Ecto neural progenitor cell (in vitro differentiated cells): ENCODE data around the gene TMEM267.
"Not testable (repeated sequence)": the region's sequence is repeated elsewhere in the genome, so short reads cannot be mapped to it uniquely, and the experiment has no call there.

ENCODE experiments used
- DNase-seq: peaks from one replicate; pipeline ENCODE4 v3.0.0-alpha.2; 2018; ENCODE audit warnings: low spot score

TMEM267 gene

DNA sequence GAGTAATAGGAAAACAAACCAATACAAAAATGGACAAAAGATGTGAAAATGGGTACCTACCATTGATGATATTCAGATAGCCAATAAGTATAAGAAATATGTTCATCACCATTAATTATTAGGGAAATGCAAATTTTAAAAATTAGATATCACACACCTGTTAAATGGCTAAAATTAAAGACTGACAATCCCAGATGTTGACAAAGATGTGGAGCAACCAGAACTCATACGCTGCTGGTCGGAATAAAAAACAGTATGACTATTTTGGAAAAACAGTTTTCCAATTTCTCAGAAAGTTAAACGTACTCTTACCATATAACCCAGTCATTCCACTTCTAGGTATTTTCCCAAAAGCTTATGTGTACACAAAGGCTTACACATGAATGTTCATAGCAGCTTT lies 27.1 kb downstream of the TMEM267 start:
- DNase-seq: no peak

DNA sequence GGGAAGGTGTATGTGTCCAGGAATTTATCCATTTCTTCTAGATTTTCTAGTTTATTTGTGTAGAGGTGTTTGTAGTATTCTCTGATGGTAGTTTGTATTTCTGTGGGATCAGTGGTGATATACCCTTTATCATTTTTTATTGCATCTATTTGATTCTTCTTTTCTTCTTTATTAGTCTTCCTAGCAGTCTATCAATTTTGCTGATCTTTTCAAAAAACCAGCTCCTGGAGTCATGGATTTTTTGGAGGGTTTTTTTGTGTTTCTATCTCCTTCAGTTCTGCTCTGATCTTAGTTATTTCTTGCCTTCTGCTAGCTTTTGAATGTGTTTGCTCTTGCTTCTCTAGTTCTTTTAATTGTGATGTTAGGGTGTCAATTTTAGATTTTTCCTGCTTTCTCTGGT lies 42.1 kb downstream of the TMEM267 start:
- not testable (repeated sequence) for DNase-seq

DNA sequence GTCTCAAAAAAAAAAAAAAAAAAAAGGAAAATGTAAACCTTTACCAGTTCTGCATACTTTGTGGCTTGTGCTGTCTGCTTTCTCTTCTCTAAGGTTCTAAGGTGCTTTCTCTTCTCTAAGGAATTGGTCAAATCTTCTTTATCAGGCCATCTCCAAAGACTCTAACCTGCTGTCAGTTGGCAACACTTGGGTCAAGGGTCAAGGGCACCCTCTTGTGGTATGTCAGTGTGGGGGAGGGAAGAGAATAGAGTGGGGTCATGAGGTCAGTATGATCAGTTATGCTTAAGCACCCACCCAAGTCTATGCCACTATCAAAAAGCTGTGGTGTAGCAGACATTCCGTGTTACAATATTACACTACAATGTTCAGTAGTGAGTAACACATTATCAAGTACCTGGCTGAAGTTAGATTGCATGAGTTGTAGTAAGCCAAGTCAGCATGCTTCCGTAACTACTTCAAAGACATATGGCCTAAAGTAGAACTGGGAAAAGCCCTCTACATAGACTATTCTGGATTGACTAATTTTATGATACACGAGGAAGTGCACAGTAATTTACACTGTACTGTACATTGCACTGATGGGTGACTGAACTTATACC lies 46.5 kb downstream of the TMEM267 start:
- no peak for DNase-seq

DNA sequence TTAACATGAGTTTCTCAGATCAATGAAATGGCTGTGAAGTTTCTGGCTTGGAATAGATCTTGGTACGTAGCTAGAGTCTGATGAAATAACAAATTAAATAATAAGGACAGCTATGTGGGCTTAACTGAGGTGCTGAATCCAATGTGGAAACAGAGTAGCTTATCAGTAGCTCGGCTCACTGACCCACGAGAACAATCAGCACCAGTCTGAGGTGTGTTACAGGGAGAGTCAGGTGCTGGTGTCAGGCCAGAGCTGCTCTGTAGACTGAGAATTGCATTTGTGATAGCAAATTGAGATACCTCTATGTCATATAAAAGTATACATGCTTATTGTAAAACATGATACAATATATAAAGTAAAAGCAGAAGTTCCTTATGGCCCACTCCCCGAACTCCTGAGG lies 50.3 kb downstream of the TMEM267 start:
- DNase-seq: no peak

DNA sequence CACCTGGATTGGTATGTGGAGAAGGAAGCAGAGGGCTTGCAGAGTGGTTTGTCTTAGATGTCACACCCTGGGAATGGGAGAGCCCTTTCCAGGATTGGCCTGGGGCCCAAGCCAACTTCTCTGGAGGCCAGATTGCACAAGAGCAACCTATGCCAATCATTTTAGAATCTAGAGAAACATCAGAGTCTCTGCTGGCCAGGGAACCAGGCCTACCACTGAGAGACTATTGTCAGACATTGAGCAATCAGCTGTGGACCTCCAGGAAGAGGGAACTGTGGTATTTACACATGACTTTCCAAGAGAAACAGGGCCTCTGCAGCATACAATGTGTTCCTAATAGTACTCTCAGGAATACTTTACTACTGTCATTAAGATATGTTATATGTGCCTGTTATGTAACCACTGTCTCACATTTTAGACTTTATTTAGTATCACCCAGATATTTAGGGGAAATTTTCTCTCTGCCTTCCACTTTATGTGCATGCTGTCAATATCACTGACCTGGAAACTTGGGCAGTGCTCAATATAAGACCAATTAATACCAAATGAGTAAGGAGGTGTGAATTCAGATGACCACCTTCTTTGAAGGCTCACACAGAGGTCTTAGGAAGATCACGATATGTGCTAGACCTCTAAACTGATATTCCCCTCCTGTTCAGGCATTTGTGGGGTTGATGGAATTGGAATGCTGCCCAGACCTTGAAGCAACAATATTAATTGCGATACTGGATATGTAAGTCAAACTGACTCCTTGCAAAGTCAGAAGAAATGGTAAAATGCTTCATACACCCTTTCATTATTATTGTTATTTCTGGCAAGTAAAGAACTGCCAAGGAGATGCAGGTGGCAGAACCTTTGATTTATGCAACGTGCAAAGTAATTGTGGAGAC lies 50.9 kb downstream of the TMEM267 start:
- DNase-seq: no peak

DNA sequence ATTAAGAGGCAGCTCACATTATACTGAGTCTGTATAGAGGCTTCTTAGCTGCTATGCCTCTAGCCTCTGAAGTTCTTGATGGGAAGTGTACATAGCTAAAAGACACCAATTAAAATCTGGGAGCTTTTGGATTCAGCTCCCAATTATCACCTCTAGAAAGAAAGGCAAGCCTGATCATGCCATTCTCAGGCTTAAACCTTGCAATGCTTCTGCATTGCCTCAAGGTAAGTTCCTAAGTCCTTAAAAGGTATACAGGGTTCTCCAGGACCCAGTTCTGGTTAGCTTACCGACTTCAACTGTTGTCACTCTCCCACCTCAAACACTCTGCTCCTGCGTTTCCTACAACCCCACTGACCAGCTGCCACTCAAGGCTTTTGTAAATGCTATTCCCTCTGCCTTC lies 54.0 kb downstream of the TMEM267 start:
- no peak for DNase-seq

DNA sequence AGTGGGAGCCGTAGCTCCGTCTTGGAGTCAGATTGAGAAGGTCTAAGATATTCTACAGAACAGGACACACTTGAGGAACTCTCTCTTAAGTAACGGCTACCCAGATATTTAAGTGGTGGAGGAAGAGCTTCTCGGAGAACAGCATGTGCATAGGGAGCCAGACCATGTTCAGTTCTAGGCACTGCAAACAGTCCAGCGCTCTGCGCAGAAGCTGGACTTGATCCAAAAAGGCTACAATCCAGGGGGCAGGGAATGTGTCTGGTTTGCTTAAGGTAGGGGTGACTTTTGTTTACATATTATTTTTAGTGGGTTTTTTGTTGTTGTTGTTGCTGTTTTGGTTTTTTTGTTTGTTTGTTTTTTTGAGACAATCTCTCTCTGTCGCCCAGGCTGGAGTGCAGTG lies 54.6 kb downstream of the TMEM267 start:
- DNase-seq: no peak

DNA sequence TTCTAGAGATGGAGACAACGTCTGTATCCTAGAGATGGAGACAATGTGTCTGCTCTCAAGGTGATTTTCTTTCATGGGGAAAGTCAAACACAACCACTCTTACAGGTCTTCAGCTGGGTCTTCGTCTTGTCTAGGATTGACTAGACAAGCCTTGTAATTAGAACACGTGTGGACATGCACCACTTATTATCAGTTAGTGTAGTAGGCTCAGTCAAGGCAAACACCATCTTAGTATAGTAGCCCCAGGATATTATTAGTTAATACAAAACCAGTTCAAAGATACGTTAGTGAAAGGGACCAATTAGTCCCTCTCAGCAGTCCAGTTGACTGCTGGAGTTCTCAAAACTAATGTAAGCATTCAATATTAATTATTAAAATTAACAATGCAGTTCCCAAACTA lies 56.4 kb downstream of the TMEM267 start:
- DNase-seq: no peak

DNA sequence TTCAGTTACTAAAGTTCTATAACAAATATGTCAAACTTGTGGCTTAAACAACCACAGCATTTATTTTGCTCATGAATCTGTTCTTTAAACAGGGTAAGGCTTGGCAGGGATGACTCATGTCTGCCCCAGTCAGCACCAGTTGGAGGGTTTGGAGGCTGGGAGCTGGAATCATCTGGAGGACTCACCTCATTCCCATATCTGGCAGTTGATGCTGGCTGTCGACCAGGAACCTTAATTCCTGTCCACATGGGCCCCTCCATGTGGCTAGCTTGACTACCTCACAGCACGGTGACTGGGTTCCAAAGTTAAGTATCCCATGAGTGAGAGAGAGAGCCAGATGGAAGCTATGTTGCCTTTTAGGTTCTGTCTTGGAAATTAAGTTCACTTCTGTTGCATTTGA lies 57.7 kb downstream of the TMEM267 start:
- no peak for DNase-seq

DNA sequence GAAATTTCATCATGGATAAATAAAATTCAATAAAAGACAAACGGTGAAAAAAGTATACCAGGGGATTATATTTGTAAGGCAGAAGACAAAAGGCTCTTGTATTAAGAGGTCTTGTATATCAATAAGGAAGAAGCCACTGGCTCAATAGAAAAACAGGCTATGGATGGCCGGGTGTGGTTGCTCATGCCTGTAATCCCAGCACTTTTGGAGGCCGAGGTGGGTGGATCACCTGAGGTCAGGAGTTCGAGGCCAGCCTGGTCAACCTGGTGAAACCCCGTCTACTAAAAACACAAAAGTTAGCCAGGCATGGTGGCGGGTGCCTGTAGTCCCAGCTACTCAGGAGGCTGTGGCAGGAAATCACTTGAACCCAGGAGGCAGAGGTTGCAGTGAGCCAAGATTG lies 60.6 kb downstream of the TMEM267 start:
- DNase-seq: not testable (repeated sequence)

DNA sequence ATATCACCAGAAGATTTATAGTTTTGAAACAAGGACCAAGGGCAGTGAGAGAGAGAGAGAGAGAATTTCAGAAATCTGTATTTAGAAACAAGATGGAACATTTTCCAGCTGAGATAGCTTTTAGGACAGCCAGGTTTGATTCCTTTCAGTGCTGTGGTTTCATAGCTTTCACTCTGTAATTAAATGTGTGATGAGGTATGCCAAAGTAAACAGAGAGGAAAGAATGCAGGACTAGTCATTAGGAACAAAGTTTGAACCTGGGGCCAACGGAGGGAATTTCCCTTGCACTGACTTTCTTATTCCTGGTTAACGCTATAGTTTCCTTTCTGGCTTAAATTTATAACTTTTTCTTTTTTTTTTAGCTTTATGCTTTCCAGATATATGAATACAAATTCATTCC lies 61.5 kb downstream of the TMEM267 start:
- DNase-seq: no peak

DNA sequence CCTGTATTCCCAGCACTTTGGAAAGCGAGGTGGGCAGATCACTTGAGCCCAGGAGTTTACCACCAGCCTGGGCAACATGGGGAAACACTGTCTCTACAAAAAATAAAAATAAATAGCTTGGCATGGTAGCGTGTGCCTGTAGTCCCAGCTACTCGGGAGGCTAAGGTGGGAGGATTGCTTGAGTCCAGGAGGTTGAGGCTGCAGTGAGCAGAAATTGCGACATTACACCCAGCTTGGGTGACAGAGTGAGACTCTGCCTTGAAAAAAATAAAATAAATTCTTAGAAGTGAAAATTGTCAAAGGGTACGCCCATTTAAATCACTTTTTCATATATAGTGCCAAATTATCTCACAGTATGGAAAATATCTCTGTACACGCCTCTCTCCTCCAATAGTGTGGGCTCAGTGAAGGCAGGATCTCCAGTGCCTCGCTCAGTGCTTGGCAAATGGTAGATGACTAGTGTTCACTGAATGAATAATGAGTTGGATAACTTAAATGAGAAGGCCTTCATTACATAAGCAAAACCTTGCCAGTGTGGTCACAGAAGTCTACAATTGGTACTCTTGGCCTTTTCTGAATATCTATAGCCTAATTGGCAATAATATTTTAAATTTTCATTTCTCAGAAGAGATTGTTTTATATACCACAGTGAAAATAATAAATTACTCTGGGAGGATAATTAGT lies 62.1 kb downstream of the TMEM267 start:
- DNase-seq: no peak

DNA sequence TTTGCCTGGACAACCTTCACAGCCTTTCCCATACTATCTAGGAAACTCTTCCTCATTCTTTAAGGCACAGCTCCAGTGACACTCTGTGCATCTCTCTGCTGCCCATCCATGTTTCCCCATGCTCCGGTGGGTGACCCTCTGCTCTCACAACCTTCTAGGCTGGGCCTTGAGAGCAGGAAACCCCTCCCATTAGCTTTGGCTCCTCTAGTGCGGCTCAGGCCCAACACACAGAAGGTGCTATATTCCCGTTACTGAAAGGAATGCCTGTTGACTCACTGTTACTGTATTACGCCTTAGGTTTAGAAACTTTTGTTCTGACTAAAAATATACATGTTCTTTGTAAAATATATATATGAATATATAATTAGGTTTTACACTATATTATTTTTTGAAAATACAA lies 63.4 kb downstream of the TMEM267 start:
- DNase-seq: no peak

DNA sequence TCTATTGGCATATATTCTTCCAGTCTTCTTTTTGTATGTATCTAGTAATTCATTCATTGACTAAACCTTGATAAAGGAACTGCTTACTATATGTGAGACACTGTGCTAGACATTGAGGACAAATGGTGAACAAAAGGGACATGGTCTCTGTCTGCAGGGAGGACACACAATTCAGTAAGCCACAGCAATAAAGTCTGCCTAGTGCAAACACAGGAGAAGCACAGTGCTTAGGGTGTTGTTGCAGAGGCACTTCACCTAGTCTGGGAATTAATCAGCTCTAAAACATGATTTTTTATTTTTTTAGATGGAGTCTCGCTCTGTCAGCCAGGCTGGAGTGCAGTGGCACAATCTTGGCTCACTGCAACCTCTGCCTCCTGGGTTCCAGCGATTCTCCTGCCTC lies 65.1 kb downstream of the TMEM267 start:
- no peak for DNase-seq

DNA sequence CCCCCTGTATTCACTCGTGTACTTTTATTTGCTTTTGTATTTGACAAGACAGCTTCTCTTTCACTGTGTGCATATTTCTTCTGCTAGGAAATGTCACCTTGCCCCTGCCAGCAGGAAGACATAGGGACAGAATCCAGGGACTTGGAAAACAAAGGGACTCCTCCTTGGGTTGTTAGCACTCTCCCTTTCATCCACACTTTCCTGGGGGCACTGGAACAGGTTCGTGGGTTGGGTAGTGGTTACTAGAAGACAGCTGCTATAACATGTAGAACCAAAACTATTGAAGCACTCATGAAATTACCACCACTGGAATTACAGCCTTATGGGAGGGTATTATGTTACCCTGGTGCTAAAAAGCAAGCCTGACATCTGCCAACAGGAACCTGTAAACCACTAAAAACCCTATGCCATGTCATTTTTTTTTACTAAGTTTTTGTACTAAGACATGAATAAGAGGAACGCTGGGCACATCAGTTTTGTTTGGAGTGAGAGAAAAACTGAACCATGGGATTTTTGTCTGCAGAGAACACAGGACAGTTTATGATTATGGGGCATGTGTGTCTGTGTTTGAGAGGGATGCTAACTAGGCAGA lies 66.8 kb downstream of the TMEM267 start:
- no peak for DNase-seq

DNA sequence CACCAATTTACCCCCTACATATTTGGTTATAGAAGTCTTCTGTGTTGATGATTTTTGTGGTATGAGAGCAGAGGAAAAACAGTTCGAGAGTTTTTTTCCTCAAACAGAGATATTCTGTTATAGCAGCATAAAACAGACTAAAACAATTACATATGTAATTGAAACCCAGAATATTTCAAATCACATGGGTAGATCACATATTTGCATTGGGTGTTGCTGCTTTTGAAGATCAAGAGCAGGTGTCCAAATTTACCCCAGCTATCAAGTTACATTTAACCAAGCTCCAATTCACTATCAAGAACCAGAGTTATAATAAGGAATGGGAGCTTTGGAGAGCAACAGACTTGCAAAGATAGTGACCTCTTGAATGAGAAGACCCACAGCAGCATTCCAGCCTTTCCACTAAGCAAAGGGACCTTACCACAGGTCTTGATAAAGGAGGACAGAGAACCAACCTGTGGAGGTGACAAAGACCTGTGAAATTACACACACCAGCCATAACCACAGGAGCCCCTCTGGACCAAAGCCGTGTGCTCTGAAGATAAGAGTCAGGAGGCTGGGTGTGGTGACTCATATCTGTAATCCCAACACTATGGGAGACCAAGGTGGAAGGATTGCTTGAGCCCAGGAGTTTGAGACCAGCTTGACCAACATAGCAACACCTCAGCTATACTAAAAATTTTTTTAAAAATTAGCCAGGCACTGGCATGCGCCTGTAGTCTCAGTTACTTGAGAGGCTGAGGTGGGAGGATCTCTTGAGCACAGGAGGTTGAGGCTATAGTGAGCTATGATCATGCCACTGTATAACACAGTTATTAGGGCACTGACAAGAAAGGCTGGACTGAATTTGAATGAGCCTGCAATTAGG lies 67.5 kb downstream of the TMEM267 start:
- no peak for DNase-seq

DNA sequence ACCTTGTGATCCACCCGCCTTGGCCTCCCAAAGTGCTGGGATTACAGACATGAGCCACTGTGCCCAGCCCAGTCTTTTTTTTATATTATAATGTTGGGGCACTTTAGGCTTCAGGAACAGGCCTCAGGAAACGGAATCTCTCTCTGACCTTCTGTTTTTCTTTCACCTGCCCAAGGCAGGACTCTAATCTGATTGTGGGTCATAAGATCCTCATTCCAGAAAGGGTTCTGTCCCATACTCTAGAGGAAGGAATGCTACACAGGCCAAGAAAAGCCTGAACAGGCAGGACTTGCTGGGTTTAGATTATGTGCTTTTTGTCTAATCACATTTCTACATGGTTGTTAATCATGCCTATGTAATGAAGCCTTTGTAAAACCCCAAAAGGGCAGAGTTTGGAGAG lies 69.7 kb downstream of the TMEM267 start:
- no peak for DNase-seq

DNA sequence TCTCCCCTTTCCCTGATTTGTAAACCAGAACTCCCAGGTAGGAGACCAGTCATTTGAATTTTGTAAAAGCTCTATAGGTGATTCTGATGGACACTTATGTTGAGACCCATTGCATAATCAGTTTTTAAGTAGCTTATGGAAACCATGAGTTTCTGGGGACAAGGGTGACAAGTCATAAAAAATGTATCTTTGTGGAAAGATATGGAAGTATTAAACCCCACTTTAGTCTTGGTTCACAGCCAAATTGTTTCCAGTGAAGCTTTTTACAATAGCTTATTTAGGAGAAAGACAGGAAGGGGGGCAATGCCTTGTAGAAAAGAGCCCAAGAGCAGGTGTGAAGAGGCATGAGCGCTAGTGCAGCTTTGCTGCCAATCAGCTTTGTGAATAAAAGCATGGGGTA lies 71.0 kb downstream of the TMEM267 start:
- DNase-seq: no peak

DNA sequence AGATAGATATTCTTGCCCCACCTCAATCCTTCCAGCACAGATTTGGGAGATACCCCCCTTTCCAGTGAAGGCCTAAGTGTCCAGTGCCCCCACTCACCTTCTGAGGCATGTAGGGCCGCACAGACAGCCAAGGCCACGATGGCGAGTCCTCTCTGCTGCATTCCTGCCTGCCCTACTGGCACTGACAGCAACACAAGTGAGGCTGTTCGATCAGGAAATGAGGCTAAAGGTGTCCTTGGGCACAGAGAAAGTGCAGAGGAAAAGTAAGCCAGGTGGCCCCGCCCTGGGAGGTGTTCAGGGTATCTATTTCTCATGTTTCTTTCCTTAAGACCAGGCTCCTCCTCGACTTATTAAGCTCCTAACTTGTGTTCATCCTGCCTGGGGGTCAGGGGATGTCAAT lies 71.5 kb downstream of the TMEM267 start, which contains the start of gene CCL28:
CCL28 (minus strand) TSS at position 236 of the 400 bp plus-strand sequence; CDS start at position 161, 75 bp downstream.
- no peak for DNase-seq

DNA sequence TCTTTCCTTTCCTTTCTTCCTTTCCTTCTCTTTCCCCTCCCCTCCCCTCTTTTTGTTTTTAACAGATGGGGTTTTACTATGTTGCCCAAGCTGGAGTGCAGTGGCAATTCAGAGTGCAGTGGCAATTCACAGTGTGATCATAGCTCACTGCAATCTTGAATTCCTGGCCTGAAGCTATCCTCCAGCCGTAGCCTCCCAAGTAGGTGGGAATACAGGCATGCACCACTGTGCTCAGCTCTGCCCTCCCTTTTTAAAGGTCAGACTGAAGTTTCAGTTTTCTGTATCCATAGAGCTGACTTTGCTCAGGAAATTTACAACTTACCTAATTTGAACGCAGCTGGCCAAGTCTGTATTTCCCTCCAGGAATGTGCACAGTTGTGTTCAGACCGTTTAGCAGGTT lies 72.2 kb downstream of the TMEM267 start:
- no peak for DNase-seq

DNA sequence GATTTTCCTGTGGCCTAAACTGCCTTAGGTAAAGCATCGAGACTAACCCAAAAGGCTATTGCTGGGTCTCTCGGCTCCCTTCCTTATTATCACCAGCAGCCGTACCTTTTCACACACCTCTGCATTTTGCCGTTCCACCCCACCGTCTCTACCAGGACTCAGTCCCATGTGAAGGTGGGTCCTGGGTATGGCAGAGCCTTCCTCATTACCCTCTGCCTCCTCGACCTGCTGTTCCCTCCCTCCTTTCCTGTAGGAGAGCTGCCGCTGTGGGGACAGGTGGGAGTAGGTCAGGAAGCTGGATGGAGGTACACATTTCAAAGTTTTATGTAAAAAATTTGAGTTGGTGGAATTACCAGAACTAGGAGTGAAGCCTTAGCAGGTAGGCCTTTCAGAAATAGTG lies 73.3 kb downstream of the TMEM267 start:
- no peak for DNase-seq

DNA sequence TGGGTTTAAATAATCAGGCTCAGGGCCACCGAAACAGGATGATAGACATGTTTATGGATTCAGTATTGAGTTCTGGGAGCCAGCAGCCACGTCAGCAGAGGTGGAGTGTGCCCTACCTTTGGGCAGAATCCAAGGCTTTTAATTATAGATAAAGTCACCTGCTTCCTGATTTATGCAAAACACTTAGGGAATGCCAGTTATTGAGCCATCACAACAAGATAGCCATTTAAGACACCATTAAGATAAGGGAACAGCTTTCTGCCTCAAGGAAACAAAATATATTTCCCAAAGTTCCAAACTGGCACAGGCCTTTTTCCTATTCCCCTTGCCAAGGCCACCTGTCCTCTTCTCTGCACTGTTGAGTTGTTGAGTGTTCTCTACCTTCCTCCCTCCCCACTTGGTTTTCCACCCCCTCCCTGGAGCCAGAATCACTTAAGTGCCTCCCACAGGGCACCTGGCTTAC lies 73.8 kb downstream of the TMEM267 start:
- DNase-seq: no peak
